HG03565 (cell line): ENCODE measurements around the gene CALY.
A peak's percentile ranks its signal among the peaks of the same experiment; 100 is the strongest.
"Not testable (repeated sequence)": the region's sequence is repeated elsewhere in the genome, so short reads cannot be mapped to it uniquely, and the experiment has no call there.

Experiments
- ATAC-seq: cut with Tn5 transposase; IDR thresholded peaks from one replicate; pipeline ENCODE4 v1.9.1; 2021; ENCODE audit warnings: mild to moderate bottlenecking, moderate library complexity; ENCODE audit not compliant: unreplicated experiment

Gene CALY

GRCh38 chr10:133332936-133333699 is 3.6 kb downstream of the CALY start:
- ATAC-seq, result no peak

DNA sequence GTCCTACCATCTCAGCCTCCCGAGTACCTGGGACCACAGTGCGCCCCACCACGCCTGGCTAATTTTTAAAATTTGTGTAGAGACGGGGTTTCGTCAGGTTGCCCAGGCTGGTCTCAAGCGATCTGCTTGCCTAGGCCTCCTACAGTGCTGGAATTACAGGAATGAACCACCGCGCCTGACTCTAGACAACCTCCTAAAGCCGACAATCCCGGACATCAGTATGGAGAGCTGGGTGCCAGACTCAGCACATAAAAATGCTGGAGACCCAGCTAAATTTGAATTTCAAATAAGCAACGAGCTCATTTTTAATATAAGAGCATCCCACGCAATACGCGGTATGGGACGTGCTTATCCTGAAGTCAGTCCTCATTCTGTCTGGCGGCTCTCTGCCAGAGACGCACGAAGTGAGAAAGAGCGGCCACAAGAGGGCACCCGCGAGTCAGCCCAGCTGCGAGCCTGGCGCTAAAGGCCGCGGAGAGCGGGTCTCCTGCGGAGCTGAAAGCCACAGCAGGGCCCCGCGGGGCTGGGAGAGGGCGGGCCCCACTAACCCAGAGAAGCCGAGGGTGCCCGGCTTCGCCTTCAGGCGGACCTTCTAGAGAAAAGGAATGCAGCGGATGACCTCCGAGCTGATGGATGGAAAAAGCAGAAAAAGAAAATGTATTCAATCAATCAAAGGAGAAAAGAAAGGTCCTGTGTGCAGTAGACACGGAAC is 7.0 kb downstream of the CALY start:
- ATAC-seq, result peak; percentile 85

- no peak for ATAC-seq
Observed at GRCh38 chr10:133328358-133329343, 8.0 kb downstream of the CALY start.

DNA sequence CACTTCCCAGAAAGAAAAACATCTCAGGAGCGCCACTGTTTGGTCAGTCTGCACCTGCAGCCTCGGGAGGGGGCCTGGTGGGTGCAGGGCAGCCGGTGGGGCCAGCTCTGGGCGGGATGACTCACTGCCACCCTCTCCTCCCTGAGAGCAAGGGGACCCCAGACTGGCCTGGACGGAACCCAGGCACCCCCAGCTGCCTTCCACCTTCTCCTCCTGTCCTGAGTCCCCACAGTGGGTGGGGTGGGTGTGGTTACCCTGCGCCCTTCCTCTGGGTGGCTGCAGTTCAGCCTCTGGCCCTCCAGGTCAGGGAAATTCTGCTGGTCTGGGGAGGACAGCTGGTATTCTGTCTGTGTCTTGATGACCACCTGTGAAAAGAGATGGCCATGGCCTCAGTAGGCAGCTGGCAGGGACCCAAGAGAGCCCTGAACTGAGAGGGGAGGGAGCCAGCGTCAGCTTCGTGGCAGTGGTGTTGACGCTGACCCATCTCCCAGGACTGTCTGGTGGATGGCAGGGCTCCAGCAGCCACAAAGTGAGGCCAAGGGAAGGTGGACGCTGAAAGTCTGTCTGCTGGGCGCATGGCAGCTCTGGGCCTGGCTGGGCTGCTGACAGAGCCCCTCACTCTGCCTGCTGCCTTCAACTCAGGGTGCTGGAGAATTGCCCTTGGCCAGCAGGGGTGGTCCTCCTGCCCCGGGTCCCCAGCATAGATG is 8.9 kb downstream of the CALY start:
- ATAC-seq, result no peak

DNA sequence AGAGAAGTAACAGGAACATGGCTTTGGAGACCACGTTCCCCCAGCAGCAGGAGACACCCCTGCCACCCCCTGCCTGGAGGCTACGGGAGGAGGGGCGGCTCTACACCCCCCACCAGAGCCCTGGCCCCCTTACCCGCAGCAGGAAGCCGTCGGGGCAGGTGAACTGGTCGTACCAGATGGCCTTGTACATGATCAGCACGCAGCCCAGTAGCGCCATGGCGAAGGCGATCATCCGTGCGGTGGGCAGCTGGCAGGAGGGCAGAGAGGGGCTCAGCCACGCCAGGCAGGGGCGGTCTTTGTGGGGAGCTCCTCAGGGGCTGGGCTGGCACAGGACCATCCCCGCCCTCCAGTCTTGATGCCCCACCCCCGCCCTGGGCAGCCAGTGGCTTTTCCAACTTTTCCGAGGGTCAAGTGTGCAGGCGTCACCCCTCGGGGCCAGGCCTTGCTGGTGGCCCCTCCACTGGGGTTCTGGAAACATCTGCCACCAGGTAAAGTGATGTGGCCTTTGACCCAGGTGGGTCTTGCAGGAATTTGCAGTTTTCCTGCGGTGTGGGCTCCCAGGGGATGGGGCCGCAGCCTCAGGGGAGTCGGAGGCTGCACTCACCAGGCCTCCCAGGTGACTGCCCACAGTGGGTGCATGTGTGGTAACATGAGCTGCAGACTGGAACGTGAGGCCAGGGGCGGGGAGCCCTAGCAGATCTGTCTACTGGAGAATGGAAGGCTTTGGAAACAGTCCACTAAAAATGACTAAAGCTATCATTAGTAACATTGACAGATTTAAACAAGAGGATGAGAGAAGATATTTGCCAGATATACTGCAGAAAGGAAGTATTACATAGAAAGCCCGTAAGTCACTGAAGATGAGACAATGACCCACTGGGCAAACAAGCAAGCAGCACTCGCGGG is 9.7 kb downstream of the CALY start:
- ATAC-seq, result no peak

DNA sequence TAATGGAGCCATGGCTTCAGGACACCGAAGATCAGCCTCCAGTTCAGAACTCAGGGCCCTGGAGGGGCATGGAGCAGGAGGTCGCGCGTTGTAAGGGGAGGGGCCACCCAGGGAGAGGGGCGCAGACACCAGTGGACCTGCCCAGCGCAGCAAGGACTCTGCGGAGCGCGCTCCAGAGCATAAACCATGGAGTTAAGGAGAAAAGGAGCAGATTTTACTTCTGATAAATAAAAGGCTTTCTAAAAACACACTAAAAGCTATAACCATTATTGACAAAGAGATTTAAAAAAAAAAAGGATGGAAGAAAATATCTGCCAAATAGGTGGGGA is 10.5 kb downstream of the CALY start:
- no peak for ATAC-seq

DNA sequence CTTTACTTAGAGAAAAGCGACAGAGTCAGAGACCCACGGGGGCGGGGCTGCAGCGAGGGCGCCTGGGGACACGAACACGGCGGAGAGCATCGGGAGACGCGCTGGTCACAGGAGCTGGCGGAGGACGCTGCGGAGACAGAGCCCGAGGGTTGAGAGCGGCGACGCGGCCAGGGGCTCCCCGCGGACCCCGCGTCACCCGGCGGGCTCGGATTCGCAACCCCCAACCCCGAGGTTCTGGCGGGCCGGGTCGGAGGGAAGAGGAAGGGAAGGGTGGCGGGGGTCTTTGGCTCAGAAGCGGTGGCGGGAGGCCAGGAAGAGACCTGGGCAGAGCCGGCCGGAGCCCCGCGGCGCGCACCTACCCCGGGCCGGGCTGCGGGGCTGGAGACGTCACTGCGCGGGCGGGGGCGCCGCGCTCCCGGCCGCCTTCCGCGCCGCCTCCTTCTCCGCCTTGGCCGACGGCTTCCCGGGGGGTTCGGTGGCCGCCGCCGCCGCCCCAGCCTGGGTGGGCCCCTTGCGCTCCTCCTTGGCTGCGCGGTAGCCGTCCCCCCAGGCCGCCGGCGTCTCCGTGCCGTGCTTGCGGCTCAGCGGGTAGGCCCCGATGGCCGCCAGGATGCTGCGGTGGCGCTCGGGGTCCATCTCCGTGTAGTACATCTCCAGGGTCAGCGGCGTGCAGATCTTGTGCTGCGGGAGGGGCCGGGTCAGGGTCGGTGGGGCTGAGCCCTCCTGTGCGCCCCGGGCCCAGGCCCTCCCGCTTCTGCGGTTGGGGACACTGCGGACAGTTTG is 11.1 kb downstream of the CALY start:
- ATAC-seq, result no peak

DNA sequence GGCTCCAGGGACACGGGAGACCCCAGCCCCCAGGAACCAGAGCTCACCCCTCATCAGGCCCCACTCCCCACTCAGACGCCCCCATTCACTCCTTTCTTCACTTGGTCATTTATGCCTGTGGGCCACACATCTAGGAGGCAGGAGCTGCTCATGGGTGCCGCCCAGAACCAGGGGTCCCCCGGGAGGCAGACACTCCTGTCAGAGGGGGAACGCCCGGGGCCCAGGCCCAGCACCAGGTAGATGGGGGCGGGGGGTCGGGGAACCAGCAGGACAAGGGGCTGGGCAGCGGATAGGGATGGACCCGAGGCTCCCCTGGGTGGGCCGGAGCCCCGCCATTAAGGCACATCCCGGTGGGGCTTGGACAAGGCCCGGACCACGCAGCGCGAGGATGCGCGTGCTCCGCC is 11.8 kb downstream of the CALY start:
- no peak for ATAC-seq

- no peak for ATAC-seq
Observed at GRCh38 chr10:133324198-133324792, 12.4 kb downstream of the CALY start.

GRCh38 chr10:133322064-133322709 is 14.5 kb downstream of the CALY start:
- not testable (repeated sequence) for ATAC-seq

GRCh38 chr10:133320852-133321422 is 15.8 kb downstream of the CALY start:
- not testable (repeated sequence) for ATAC-seq

- peak; percentile 69 for ATAC-seq
Observed at GRCh38 chr10:133318494-133319127, 18.1 kb downstream of the CALY start.

DNA sequence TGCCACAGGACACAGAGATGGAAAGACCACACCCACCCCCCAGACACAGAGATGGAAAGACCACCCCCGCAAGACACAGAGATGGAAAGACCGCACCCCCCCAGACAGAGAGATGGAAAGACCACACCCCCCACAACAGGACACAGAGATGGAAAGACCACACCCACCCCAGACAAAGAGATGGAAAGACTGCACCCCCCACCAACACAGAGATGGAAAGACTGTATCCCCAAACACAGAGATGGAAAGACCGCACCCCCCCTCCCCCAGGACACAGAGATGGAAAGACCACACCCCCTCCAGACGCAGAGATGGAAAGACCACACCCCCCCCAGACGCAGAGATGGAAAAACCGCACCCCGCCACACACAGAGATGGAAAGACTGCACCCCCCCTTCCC is 20.0 kb downstream of the CALY start:
- ATAC-seq, result no peak

DNA sequence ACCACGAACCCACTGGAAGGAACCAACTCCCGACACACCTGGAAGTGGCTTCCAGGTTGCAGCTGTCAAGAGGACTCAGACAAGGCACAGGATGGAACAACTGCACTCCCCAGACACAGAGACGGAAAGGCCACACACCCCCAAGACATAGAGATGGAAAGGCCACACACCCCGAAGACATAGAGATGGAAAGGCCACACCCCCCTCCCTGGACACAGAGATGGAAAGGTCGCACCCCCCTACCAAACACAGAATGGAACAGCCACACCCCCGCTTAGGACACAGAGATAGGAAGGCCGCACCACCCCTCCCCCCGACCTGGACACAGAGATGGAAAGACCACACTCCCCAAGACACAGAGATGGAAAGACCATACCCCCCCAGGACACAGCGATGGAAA is 20.4 kb downstream of the CALY start:
- ATAC-seq, result no peak

DNA sequence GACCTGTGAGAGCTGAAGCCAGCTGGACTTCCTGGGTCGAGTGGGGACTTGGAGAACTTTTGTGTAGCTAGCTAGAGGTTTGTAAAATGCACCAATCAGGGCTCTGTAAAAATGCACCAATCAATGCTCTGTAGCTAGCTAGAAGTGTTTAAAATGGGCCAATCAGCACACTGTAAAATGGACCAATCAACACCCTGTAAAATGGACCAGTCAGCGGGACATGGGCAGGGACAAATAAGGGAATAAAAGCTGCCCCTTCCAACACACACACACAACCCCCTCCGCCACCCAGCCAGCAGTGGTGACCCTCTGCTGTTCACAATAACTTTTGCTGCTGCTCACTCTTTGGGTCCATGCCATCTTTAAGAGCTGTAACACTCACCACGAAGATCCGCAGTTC is 20.8 kb downstream of the CALY start:
- no peak for ATAC-seq

DNA sequence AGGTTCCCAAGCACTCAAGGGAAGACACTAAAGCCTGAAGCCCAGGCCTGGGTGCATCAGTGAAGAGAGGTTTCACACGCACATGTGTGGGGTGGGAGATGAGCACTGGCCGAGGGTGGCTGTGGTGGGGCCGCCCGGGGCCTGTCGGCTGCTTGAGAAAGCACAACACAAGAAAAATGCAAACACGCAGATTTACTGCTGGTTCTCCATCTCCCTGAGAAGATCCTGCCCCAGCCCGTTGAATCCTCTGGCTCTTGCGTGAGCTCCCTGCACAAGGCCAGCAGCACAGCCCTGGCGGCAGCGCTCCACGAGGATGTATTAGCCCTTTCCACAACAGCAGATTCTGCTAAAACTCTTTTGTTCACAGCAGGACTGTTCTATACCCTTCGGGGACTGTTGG is 21.8 kb downstream of the CALY start:
- no peak for ATAC-seq

DNA sequence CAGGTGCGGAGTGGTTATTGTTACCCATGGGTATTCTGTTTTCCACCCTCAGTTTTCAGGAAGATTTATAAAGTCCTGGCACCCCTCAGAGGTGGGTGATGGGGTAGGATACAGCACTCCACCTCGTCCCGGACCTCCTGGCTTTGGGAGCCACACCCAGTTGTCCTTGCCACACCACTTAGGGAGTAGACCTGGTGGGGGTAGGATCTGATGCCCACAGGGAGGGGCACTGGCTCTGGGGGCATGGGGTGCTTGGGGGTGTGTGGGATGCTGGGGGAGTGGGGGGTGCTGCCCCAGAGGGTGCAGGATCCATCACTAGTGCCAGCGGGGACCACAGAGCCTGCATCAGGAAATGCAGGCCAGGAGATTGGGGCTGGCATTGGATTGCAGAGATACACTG is 23.5 kb downstream of the CALY start:
- ATAC-seq, result no peak
